SHP77 treated with DMSO at 0.1 percent for 48 hours (cell line): ENCODE data around the gene ATE1.
A peak's percentile ranks its signal among the peaks of the same experiment; 100 is the strongest.
"Not testable (repeated sequence)": the region's sequence is repeated elsewhere in the genome, so short reads cannot be mapped to it uniquely, and the experiment has no call there.

Experiments used
- DNase-seq: peaks from one replicate; lab custom pipeline; 2025; lab: John Stamatoyannopoulos, UW

The ATE1 gene

DNA sequence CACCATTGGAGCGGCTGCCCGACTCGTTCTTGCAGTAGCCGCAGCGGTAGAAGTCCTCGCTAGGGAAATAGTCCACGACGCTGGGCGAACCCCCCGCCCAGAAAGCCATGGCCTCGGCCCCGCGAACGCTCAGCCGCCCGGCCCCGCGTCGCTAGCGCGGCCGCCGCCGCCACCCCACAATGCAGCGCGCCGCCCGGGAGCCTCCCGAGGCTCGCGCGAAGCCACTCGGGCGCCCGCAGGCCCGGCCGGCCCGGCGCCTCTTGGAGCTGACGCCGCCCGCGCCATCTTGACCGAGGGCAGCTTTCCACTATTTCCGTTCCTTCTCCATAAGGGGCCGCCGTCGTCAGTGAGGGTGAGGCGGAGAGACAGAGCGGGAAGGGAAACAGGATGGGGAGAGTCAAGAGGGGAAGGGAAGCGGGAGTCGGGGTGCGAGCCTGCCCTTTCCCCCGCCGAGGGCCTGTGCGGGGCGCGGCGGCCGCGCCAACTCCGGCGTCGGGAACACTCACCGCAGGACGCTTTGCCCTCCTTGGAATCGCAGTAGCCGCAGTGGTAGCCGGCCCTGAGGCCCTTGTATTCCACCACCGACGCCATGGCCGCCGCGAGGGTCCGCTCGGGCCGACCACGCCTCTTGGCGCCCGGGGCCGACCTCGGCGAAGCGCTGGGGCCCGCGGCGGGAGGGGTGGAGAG, at the start of gene ATE1:
ATE1 (minus strand) TSS at position 191 of the 687 bp plus-strand sequence; CDS start at position 109, 82 bp downstream.
- peak; percentile 71 for DNase-seq

DNA sequence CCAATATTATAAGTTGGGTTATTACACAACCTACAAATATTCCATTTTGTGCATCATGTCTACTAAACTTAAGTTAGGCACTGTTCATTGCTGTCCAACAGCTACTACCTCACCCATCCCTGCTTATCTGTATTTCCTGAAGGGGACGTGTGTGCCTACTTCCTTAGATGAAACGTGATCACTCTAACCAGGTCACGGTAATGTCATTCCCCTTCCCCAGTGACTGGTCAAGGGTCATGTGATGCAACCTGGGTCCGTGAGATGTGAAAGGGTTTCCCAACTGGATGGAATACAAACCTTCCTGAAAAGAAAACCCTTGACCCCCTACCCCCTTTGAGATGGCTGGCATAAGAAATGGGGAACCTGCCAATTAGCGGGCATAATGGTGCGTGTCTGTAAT, 48.8 kb upstream of the ATE1 start:
- DNase-seq, result no peak

DNA sequence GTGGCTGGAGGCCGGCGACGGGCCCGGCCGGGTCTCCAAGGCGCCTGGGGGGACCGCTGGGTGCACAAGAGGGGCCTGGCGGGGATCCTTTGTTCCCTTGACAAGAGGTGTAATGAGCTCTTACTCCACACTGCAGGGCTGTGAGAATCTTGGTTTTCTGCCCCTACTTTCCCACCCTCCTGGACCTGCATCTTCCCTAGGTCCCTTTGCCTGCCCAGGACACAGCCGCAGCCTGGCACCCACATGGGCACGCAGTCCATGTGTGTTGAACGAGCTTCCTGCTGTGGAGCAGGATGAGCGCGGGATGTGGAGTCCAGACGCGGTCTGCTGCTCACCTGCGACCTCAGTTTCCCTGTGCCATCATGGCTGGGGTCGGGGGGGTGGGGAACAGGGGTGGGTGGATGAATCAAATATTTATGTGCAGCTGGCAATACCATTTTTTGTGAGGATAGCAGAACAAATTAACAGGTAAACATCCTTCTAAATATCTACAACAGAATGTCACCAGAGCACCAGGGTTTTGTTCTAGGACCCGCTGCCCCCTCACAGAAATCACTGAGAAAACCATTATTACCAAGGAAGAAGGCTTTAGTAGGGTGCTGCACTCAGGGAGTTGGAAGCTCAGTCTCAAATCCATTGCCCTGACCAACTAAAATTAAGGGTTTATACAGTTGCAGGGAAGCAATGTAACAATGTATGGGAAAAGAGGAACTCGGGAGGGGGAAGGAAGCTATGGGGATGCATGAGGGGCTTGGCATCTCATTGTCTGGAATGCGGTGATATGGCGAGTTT, 47.7 kb upstream of the ATE1 start:
- no peak for DNase-seq

- DNase-seq, result peak; percentile 41
Measured at GRCh38 chr10:121974535-121975294, 46.9 kb upstream of the ATE1 start, which contains the start of gene NSMCE4A. Gene NSMCE4A (minus strand): TSS chr10:121975217. CDS start chr10:121975165, 52 bp downstream.

GRCh38 chr10:121974019-121974534, 46.2 kb upstream of the ATE1 start:
- no peak for DNase-seq

GRCh38 chr10:121969086-121969485, 41.3 kb upstream of the ATE1 start:
- DNase-seq, result not testable (repeated sequence)

DNA sequence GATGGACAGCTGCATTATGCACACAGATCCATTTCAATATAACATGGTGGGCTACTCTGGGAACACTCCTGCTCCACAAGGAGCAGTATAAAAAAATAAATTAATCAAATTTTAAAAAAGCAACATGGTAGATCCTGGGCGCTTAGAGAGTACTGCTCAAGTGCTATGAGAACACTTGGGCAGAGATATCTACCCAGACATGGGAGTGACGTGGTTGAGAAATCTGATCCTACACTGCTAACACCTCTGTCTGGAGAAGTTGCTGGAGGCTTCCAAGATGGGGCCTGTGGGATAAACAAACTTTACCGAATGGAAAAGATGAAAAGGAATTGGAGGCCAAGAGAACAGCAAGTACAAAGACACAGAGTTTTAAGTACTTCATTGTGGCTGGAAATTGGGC, 38.2 kb upstream of the ATE1 start:
- no peak for DNase-seq

DNA sequence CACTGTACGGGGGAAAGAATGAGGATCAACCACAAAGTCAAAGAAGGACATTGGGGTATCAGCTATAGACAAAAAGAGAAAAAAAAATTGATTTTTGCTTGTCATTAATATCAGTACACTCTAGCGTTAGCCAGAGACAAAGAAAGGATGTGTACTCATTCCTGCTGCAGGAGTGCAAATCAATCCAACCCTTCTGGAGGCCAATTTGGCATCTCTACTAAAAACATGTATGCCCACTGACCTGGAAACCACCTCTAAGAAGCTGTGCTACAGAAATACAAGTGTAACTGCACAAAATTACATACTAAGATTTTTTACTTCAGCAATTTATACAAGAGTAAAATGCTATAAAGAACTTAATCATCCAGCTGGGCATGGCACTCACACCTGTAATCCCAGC, 33.6 kb upstream of the ATE1 start:
- DNase-seq, result no peak

DNA sequence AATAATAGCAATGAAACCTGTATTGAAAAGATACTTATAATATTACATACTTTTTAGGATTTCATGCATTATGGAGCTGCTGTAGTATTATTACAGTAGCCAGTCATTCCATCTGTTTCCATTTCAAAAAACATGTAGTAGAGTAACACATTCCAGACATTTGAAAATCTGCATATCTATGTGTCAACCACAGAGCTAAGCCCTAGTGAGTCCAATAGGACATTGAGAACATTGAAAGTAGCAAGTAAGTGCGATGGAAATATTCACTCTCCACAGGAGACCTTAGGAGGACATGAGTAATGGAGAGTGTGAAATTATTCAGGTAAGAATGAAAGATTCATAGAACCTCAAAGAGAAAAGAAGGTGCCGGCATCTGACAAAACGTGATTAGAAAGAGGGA, 31.8 kb upstream of the ATE1 start:
- no peak for DNase-seq

DNA sequence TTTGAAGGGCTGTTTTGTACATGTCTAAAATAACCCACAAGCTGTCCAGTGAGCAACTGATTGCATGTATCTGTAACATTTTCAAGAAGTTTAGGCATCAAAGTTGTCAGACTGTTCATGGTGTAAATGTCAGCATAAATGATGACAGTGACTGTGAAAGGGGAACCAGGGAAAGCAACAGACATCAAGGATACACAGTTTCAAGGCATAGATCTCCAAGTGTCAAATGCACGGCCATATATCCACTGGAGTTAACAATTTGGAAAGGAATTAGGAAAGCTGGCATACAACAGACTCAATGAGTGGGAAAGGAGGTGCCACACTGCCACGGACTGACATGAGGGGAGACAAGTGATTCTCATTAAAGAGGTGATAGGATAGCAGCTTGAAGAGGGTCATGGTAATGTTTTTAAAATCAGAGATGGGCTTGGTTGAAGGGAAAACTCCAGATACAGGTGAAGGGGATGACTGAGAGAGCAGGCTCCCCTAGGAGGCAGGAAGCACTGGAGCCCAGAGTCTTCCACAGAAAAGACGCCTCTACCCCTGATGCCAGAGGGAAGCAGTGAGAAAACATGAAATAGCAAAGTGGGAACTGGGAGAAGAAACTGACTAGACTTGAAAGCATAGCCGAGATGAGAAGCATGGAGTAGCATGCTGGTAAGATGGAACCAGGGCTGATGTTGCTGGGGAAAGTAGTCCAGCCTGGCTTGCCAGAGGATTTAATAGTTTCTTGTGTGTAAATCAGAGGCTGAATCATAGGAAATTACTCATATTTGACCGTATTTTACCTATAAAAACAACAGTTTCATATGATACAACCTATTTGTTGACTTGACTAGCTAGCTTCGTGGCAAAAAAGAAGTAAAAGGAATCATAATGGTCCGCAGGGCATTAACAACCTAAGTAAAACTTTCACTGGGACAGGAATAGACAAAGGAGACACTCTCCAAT, 28.6 kb upstream of the ATE1 start:
- DNase-seq, result no peak

GRCh38 chr10:121952226-121952625, 24.4 kb upstream of the ATE1 start:
- DNase-seq, result no peak

DNA sequence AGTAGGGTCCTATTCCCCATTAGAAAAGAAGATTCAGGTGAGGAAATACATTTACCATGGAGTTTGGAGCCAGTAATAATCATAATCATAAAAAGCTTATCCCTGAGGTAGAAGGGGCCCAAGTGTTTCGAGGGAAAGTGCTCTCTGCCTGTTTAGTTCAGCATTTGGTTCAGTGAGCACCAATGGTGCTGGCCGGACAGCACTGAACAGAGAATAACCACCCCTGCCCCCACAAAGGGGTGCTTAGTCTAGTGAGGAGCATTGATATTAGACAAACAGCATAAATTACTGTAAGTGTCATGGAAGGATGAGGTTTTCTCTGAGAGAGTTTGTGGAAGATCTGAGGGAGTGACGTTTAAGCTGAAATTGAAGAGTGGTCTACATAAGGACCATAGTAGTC, 21.6 kb upstream of the ATE1 start:
- DNase-seq, result no peak

- DNase-seq, result no peak
Measured at GRCh38 chr10:121949049-121949448, 21.2 kb upstream of the ATE1 start.

DNA sequence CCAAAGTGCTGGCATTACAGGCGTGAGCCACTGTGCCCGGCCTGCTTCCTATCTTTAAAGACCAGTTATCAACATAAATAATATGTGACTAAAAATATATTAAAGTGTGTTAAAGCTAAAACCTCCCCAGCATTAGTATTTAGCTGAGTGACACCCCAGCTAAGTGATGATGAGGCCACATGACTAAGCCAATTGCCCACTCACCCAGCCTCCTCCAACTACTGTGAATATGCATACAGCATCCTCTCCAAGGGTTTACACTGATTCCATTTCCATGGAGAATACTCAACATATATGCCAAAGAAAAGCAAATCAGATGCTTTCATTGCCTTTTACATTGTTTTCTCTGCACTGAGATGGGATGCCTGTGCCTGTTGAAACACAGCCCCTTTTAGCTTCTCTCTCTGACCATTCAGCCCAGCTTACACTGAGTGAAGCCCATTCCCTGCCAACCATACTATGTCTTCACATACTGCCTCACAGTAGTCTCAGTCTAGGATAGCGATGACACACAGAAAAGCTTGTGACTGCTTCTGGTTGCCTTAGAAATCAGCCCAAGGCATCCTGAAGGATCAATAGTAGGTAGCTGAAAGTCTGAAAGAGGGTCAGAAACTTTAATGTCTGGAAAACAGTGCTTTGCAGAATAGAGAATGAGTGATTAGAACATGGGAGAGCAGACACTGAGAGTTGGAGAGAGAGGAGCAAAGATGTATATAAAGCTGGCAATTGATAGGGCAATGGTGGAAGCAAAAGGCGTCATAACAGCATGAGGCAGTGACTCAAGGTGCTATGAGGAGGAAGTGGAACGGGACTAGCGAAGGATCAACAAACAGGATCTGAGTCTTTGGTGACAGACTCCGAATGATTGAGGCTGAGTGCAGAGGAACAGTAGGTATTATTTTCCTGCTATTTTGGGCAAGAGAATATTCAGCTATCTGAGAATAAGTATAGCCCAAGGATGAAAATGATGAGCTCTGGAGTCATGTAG, 19.8 kb upstream of the ATE1 start:
- no peak for DNase-seq

DNA sequence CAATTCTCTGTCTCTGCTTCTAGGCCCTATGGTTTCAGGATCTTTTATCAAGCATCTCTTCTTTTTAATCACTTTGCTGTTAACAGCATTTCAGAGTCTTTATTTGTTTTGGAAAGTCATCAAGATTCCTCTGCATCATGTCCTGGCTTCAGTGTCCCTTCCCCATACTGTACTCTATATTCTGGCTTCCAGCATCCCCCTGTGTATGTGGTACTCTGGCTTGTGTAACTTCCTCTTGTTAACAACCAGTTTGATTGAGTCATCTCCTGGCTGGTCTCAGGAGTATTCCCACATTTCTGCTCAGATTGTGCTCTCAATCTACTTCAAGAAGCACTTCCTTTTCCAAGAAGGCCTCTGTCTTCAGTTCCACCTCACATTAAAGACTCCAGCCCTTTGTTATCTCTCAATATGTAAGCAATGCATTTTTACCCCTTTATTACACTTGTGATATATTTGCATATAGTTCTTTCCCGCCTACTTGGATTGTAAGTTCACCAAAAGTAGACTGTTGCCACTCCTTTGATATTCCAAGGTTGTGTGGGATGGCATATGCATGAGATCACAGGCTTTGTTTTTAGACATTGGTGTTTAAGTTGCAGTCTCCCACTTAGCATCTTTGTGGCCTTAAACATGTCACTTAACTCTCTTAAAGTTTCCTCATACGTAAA, 15.1 kb upstream of the ATE1 start:
- DNase-seq, result no peak

- no peak for DNase-seq
Measured at GRCh38 chr10:121941532-121941931, 13.7 kb upstream of the ATE1 start.

- DNase-seq, result no peak
Measured at GRCh38 chr10:121936295-121936694, 8.5 kb upstream of the ATE1 start.

- no peak for DNase-seq
Measured at GRCh38 chr10:121935702-121936101, 7.9 kb upstream of the ATE1 start.

DNA sequence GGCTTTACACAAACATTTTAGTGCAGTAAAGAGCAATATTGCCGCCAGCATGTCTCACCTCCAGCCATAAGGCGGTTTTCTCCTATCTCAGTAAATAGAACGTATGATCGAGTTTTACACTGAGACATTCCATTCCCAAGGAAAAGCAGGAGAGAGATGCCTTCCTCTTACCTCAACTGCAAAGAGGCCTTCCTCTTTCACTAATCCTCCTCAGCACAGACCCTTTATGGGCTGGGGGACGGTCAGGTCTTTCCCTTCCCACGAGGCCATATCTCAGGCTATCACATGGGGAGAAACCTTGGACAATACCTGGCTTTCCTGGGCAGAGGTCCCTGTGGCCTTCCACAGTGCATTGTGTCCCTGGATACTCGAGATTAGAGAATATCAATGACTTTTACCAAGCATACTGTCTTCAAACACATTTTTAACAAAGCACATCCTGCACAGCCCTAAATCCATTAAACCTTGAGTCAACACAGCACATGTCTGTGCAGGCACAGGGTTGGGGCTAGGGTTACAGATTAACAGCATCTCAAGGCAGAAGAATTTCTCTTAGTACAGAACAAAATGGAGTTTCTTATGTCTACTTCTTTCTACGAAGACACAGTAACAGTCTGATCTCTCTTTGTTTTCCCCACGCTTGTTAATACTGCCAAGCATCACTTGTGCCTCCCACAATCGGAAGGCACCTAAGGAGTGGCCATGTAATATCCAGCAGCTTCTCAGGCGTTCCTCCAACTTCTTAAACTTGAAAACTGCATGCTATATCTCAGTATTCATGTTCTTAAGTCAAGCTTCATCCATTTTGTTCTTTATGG, 2.6 kb upstream of the ATE1 start:
- DNase-seq, result not testable (repeated sequence)
